Tibial nerve (tissue), 4 donors: ENCODE data around the gene SLC1A7. TPM values are rescaled to one million over a fixed set of nuclear protein-coding genes. Genes with fewer than 3 reads are reported as not detected.

Experiments
- DNase-seq, 2 donors: peaks; one replicate each; pipeline ENCODE4 v3.0.0-alpha.2; 2019; ENCODE audit warnings: low spot score in 2 of 2
- H3K27ac ChIP-seq, 4 donors: fragments of 200-600 bp; sonication (generic) in 3 of 4; one replicate each; pipeline ENCODE4 v1.5.1; 2017 to 2019; ENCODE audit warnings: mild to moderate bottlenecking in 1 of 4
- H3K27me3 ChIP-seq, 2 donors: fragments of 200-600 bp; sonication (generic) in 1 of 2; one replicate each; pipeline versions ENCODE4 v1.5.1 to v1.6.0; 2017 to 2019
- H3K36me3 ChIP-seq, 3 donors: fragments of 200-600 bp; sonication (generic); one replicate each; pipeline ENCODE4 v1.5.1; 2018 to 2019
- H3K4me1 ChIP-seq, 4 donors: fragments of 200-600 bp; sonication (generic) in 3 of 4; one replicate each; pipeline ENCODE4 v1.5.1; 2017 to 2019
- H3K4me3 ChIP-seq, 4 donors: fragments of 200-600 bp; sonication (generic) in 3 of 4; one replicate each; pipeline ENCODE4 v1.5.1; 2017 to 2019; ENCODE audit warnings: mild to moderate bottlenecking in 1 of 4, moderate library complexity in 1 of 4
- H3K9me3 ChIP-seq, 4 donors: fragments of 200-600 bp; sonication (generic) in 3 of 4; one replicate each; pipeline ENCODE4 v1.5.1; 2017 to 2019
- CTCF ChIP-seq, 5 experiments: fragments of 200-600 bp in 3 of 5; fragments of 450-650 bp in 2 of 5; sonication (generic) in 3 of 5; IDR thresholded peaks; one replicate each; pipeline ENCODE4 v1.5.1; 2016 to 2019; ENCODE audit warnings: antibody characterized with exemption in 5 of 5, mild to moderate bottlenecking in 3 of 5, moderate library complexity in 2 of 5
- EP300 ChIP-seq, 2 donors: sonication (generic); formaldehyde crosslinking; IDR thresholded peaks; one replicate each; pipeline ENCODE4 v1.6.1; 2017; ENCODE audit warnings: antibody characterized with exemption in 2 of 2, mild to moderate bottlenecking in 1 of 2
- POLR2A ChIP-seq, 2 donors: fragments of 450-650 bp; IDR thresholded peaks; one replicate each; pipeline ENCODE4 v1.6.1; 2017; ENCODE audit warnings: antibody characterized with exemption in 2 of 2, mild to moderate bottlenecking in 2 of 2, moderate library complexity in 2 of 2
- WGBS, 2 donors: methylation state at CpG; one replicate each; pipeline ENCODE4 v1.1.5; 2018; 5-methylcytosine and 5-hydroxymethylcytosine counted together
- total RNA-seq, 4 donors: library from RNA; depleted of rRNA; stranded (reverse); fragments of >200 nt; gene quantifications; one replicate each; pipeline ENCODE4 v1.1.0, GENCODE V29; 2016

Gene SLC1A7
- total RNA-seq, 4 donors from 2014 or later: 0.66 to 1.6 TPM; not detected in 2

GRCh38 chr1:53134961-53135734, 7.3 kb downstream of the SLC1A7 start:
- Histone ChIP-seq H3K4me3 (no peak overlapping the region), H3K27ac (peak overlapping the region; percentile 4 to 68 (median 40)), H3K27me3 (no peaks in the 10 kb centered on the region), H3K36me3 (no peaks in the 10 kb centered on the region), H3K4me1 (peaks cover 0 to 31% (median 2%) of the 10 kb centered on the region in 4 donors), H3K9me3 (peaks cover 0 to 12% (median 4%) of the 10 kb centered on the region in 4 donors)
- DNase-seq: no peak
- 66 to 79% methylated on average over 23 of the region's 23 CpGs for WGBS, 2 donors
- TF ChIP-seq CTCF (IDR thresholded peaks at IDR 0.05) (no peak), POLR2A (IDR thresholded peaks at IDR 0.05) (no peak), EP300 (IDR thresholded peaks at IDR 0.05) (no peak)

- H3K9me3 ChIP-seq: peaks cover 0 to 12% (median 4%) of the 10 kb centered on the region in 4 donors
- no peak overlapping the region for H3K4me3 ChIP-seq
- no peaks in the 10 kb centered on the region for H3K27me3 ChIP-seq
- DNase-seq: no peak
- TF ChIP-seq EP300 (IDR thresholded peaks at IDR 0.05) (no peak), POLR2A (IDR thresholded peaks at IDR 0.05) (no peak), CTCF (IDR thresholded peaks at IDR 0.05) (no peak)
- peaks cover 0 to 23% (median 0%) of the 10 kb centered on the region in 4 donors for H3K4me1 ChIP-seq
- H3K36me3 ChIP-seq: no peaks in the 10 kb centered on the region
- 95 to 97% methylated on average over 6 to 7 of the region's 7 CpGs for WGBS, 2 donors
- peak overlapping the region in 2 of 4 donors; percentile 5 to 66 for H3K27ac ChIP-seq
These were observed 8.4 kb downstream of the SLC1A7 start for GRCh38 chr1:53134042-53134485.

GRCh38 chr1:53133261-53134041, 9.0 kb downstream of the SLC1A7 start:
- TF ChIP-seq EP300 (IDR thresholded peaks at IDR 0.05): no peak

DNA sequence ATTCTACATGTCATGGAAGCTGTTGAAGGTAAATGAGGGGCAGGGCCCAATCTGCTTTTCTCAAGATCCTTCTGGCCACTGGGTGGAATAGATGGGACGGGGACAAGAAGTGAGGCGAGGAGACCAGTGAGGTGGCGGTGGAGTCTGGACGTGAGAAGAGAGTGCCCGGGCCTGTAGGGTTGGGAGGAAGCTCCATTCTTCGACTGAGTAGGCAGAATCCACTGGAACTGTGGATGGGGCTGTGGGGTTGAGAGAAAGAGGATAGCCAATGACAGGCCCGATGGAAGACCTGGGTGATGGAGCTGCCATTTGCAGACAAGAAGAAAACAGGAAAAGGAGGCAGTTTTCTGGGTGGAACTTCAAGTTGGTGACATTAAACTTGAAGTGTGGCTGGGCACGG, 10.3 kb downstream of the SLC1A7 start:
- Histone ChIP-seq H3K4me3 (no peak overlapping the region), H3K36me3 (no peaks in the 10 kb centered on the region), H3K4me1 (peaks cover 0 to 23% (median 0%) of the 10 kb centered on the region in 4 donors), H3K27me3 (no peaks in the 10 kb centered on the region), H3K9me3 (peaks cover 0 to under 1% (median 0%) of the 10 kb centered on the region in 4 donors), H3K27ac (no peak overlapping the region)
- DNase-seq: no peak
- TF ChIP-seq CTCF (IDR thresholded peaks at IDR 0.05) (no peak), POLR2A (IDR thresholded peaks at IDR 0.05) (no peak), EP300 (IDR thresholded peaks at IDR 0.05) (no peak)
- 88 to 89% methylated on average over 8 of the region's 8 CpGs for WGBS, 2 donors

More at GRCh38 chr1:53133261-53134041, 9.0 kb downstream of the SLC1A7 start:
- no peaks in the 10 kb centered on the region for H3K27me3 ChIP-seq
- no peaks in the 10 kb centered on the region for H3K36me3 ChIP-seq
- H3K4me1 ChIP-seq: peaks cover 0 to 23% (median 0%) of the 10 kb centered on the region in 4 donors
- H3K27ac ChIP-seq: peak overlapping the region in 2 of 4 donors; percentile 5 to 66
- no peak overlapping the region for H3K4me3 ChIP-seq
- WGBS, 2 donors: 76 to 78% methylated on average over 9 of the region's 9 CpGs
- DNase-seq: no peak
- H3K9me3 ChIP-seq: peaks cover 0 to 12% (median 4%) of the 10 kb centered on the region in 4 donors

GRCh38 chr1:53131590-53131938, 10.9 kb downstream of the SLC1A7 start:
- TF ChIP-seq CTCF (IDR thresholded peaks at IDR 0.05) (no peak), EP300 (IDR thresholded peaks at IDR 0.05) (no peak), POLR2A (IDR thresholded peaks at IDR 0.05) (no peak)
- no peaks in the 10 kb centered on the region for H3K27me3 ChIP-seq
- no peaks in the 10 kb centered on the region for H3K36me3 ChIP-seq
- no peak overlapping the region for H3K4me3 ChIP-seq
- no peak for DNase-seq
- peaks cover 0 to 24% (median 0%) of the 10 kb centered on the region in 4 donors for H3K4me1 ChIP-seq
- H3K27ac ChIP-seq: peak overlapping the region in 1 of 4 donors; percentile 59
- WGBS, 2 donors: 85 to 89% methylated on average over 2 of the region's 2 CpGs
- H3K9me3 ChIP-seq: no peaks in the 10 kb centered on the region
